Inflammatory macrophage treated with lipopolysaccharide for 4 hours (primary cell): ENCODE results near the gene MFSD6L.
"Not testable (repeated sequence)": the region's sequence is repeated elsewhere in the genome, so short reads cannot be mapped to it uniquely, and the experiment has no call there.

Experiments used
- DNase-seq: peaks from one replicate; pipeline ENCODE4 v3.0.0-alpha.2; 2020

MFSD6L gene

GRCh38 chr17:8825802-8826201 is 26.6 kb upstream of the MFSD6L start:
- DNase-seq: no peak

GRCh38 chr17:8823279-8823678 is 24.1 kb upstream of the MFSD6L start:
- DNase-seq: no peak

GRCh38 chr17:8822401-8823035 is 23.4 kb upstream of the MFSD6L start:
- DNase-seq: no peak

- DNase-seq: no peak
Measured at GRCh38 chr17:8821446-8822105, 22.4 kb upstream of the MFSD6L start.

- no peak for DNase-seq
Measured at GRCh38 chr17:8820311-8821010, 21.3 kb upstream of the MFSD6L start.

- DNase-seq: no peak
Measured at GRCh38 chr17:8818654-8819330, 19.6 kb upstream of the MFSD6L start.

GRCh38 chr17:8818047-8818446 is 18.9 kb upstream of the MFSD6L start:
- no peak for DNase-seq

- peak; percentile 87 for DNase-seq
Measured at GRCh38 chr17:8806926-8807550, 7.9 kb upstream of the MFSD6L start.

GRCh38 chr17:8806253-8806925 is 7.2 kb upstream of the MFSD6L start:
- DNase-seq: no peak

- DNase-seq: not testable (repeated sequence)
Measured at GRCh38 chr17:8805396-8805795, 6.2 kb upstream of the MFSD6L start.

- DNase-seq: no peak
Measured at GRCh38 chr17:8803531-8804420, 4.6 kb upstream of the MFSD6L start.

- DNase-seq: no peak
Measured at GRCh38 chr17:8801135-8801840, 2.1 kb upstream of the MFSD6L start.

- no peak for DNase-seq
Measured at GRCh38 chr17:8800656-8801055, 1.5 kb upstream of the MFSD6L start.

- no peak for DNase-seq
Measured at GRCh38 chr17:8799570-8800212, 526 bp upstream of the MFSD6L start.

GRCh38 chr17:8798176-8798845 is 854 bp downstream of the MFSD6L start:
- no peak for DNase-seq

- no peak for DNase-seq
Measured at GRCh38 chr17:8797621-8798175, 1.5 kb downstream of the MFSD6L start.

- no peak for DNase-seq
Measured at GRCh38 chr17:8794636-8795035, 4.5 kb downstream of the MFSD6L start.

GRCh38 chr17:8793649-8794048 is 5.5 kb downstream of the MFSD6L start:
- DNase-seq: peak; percentile 53

GRCh38 chr17:8792646-8793045 is 6.5 kb downstream of the MFSD6L start:
- DNase-seq: no peak
